Naive thymus-derived CD4-positive, alpha-beta T cell (primary cell): Measurements from ENCODE around the gene FCGR3B. TPM values are rescaled to one million over a fixed set of nuclear protein-coding genes. Genes with fewer than 3 reads are reported as not detected.
"Not testable (repeated sequence)": the region's sequence is repeated elsewhere in the genome, so short reads cannot be mapped to it uniquely, and the experiment has no call there.

Experiments
- ATAC-seq: fragments of 150-1000 bp; cut with Tn5 transposase; 2 replicates; pipeline ENCODE4 v1.10.0; 2021; ENCODE audit warnings: mild to moderate bottlenecking, moderate library complexity
- CTCF ChIA-PET: fragments of 350-600 bp; sonication (Branson Sonifier 250); formaldehyde crosslinking; loops from one replicate; lab custom pipeline; 2021; ENCODE audit warnings: antibody characterized with exemption; lab: Charles Lee
- POLR2A ChIA-PET: fragments of 350-600 bp; sonication (Branson Sonifier 250); formaldehyde crosslinking; loops from one replicate; lab custom pipeline; 2021; ENCODE audit warnings: antibody characterized with exemption, inconsistent platforms; lab: Charles Lee
- DNase-seq, 9 donors: peaks; one replicate each; pipeline versions ENCODE4 v3.0.0 to v3.0.0-alpha.2; 2020 to 2022; ENCODE audit warnings: mixed read lengths in 1 of 9
- H3K27ac ChIP-seq: one replicate; pipeline ENCODE4 v1.7.0; 2013; ENCODE audit warnings: mild to moderate bottlenecking, low read depth, low read length, moderate library complexity
- H3K27me3 ChIP-seq, 2 donors: one replicate each; pipeline ENCODE4 v1.7.0; 2013; ENCODE audit warnings: low read length in 2 of 2, mild to moderate bottlenecking in 2 of 2, moderate library complexity in 2 of 2; ENCODE audit not compliant: control insufficient read depth in 2 of 2, insufficient read depth in 2 of 2
- H3K36me3 ChIP-seq, 3 experiments: 1 replicate in 2 of 3; 2 replicates in 1 of 3; pipeline ENCODE4 v1.7.0; 2013; ENCODE audit warnings: low read length in 3 of 3, mild to moderate bottlenecking in 3 of 3, moderate library complexity in 1 of 3; ENCODE audit not compliant: insufficient read depth in 3 of 3, control insufficient read depth in 2 of 3
- H3K4me1 ChIP-seq, 2 donors: one replicate each; pipeline ENCODE4 v1.7.0; 2013; ENCODE audit warnings: low read length in 2 of 2, mild to moderate bottlenecking in 2 of 2, moderate library complexity in 1 of 2; ENCODE audit not compliant: control insufficient read depth in 2 of 2, insufficient read depth in 2 of 2
- H3K4me3 ChIP-seq: 2 replicates; pipeline ENCODE4 v1.7.0; 2013; ENCODE audit warnings: mild to moderate bottlenecking, low read length
- H3K9me3 ChIP-seq, 3 experiments: 1 replicate in 2 of 3; 2 replicates in 1 of 3; pipeline ENCODE4 v1.7.0; 2013; ENCODE audit warnings: low read length in 3 of 3; ENCODE audit not compliant: control insufficient read depth in 2 of 3
- H3K27ac Mint-ChIP-seq, 9 donors: one replicate each; pipeline ENCODE4 v1.8.0; 2020 to 2022; ENCODE audit warnings: mixed read lengths in 9 of 9, mild to moderate bottlenecking in 8 of 9, moderate library complexity in 5 of 9, inconsistent platforms in 2 of 9
- H3K27me3 Mint-ChIP-seq, 5 donors: one replicate each; pipeline ENCODE4 v1.8.0; 2021 to 2022; ENCODE audit warnings: mixed read lengths in 5 of 5, mild to moderate bottlenecking in 1 of 5
- H3K36me3 Mint-ChIP-seq, 5 donors: one replicate each; pipeline ENCODE4 v1.8.0; 2020 to 2022; ENCODE audit warnings: mixed read lengths in 5 of 5, mild to moderate bottlenecking in 3 of 5, inconsistent platforms in 1 of 5
- H3K4me1 Mint-ChIP-seq, 7 donors: one replicate each; pipeline ENCODE4 v1.8.0; 2020 to 2022; ENCODE audit warnings: mixed read lengths in 7 of 7, mild to moderate bottlenecking in 3 of 7, inconsistent platforms in 1 of 7
- H3K4me3 Mint-ChIP-seq, 10 donors: one replicate each; pipeline ENCODE4 v1.8.0; 2020 to 2022; ENCODE audit warnings: mild to moderate bottlenecking in 10 of 10, mixed read lengths in 10 of 10, moderate library complexity in 6 of 10, inconsistent platforms in 2 of 10
- H3K9me3 Mint-ChIP-seq, 11 donors: one replicate each; pipeline ENCODE4 v1.8.0; 2020 to 2022; ENCODE audit warnings: mixed read lengths in 11 of 11, mild to moderate bottlenecking in 4 of 11, inconsistent platforms in 1 of 11, moderate library complexity in 1 of 11
- intact Hi-C, 2 donors: fragments of 100-400 bp; cut with micrococcal nuclease; formaldehyde crosslinking; loops; one replicate each; pipeline ENCODE4 v1.15.1; 2023
- polyA plus RNA-seq, 2 donors: library from polyadenylated mRNA; unstranded; fragments of 300-500 nt; fragmentation: Illumina TruSeq; gene quantifications; one replicate each; pipeline ENCODE4 v1.2.3, GENCODE V29; 2021
- total RNA-seq, 6 experiments: library from RNA in 5 of 6; stranded (reverse) in 5 of 6; gene quantifications; 1 replicate in 5 of 6; 2 replicates in 1 of 6; pipeline ENCODE4 v1.2.3 and lab custom pipeline; 2021 to 2026

Gene FCGR3B
- total and polyA plus RNA-seq, 7 experiments from 2014 or later: 0.85 to 4.1 TPM; not detected in 5

DNA sequence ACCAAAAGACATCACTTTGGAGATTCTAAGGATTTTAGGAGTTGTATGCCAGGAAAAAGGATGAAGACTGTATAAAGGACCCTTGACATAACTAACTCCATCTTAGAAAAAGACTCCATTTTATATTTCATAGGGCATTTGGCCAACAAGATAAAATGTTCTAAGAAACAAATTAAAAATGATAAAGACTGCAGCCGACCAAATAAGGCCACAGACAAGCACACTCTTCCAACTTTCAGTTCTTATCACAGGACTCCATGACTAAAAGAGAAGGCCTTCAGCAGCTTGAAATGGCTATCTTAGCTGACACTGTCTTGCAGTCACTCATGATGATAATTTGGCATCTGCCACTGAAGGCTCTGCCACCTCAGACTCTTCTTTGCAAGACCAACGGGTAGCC, 8.2 kb upstream of the FCGR3B start:
- H3K9me3 ChIP-seq, H3K27ac Mint-ChIP-seq, POLR2A ChIA-PET, H3K36me3 ChIP-seq, ATAC-seq, CTCF ChIA-PET, H3K4me1 ChIP-seq, H3K9me3 Mint-ChIP-seq, H3K4me3 ChIP-seq, H3K27me3 Mint-ChIP-seq, H3K27me3 ChIP-seq, H3K4me3 Mint-ChIP-seq, DNase-seq, H3K36me3 Mint-ChIP-seq, H3K27ac ChIP-seq, intact Hi-C loops: not testable (repeated sequence)
- H3K4me1 Mint-ChIP-seq: peaks cover 0 to 22% (median 20%) of the 10 kb centered on the region in 7 donors

DNA sequence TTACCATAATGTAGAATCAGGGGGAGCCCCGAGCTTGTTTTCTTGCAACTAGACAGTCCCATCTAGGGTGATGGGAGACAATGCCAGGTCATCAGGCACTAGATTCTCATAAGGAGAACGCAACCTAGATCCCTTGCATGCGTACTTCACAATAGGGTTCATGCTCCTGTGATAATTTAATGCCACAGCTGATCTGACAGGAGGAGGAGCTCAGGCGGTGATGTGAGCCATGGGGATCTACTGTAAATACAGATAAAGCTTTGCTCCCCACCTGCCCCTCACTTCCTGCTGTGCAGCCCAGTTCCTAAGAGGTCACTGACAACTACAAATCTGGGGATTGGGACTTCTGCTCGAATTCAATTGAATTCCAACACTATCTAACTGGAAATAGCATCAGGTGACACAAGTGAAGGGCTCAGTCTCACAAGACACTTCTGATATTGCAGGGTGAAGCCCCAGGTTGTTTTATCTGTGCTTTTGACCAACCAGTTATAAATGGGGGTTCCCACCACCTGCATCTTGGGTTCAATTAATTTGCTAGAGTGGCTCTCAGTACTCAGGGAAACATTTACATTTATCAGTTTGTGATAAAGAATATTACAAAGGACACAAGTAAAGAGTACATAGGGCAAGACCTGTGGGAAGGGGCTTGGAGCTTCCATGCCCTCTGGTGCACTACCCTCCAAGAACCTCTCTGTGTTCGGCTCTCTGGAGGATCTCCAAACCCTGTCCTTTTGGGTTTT, 7.4 kb upstream of the FCGR3B start:
- H3K36me3 Mint-ChIP-seq, intact Hi-C loops, H3K27ac ChIP-seq, H3K4me3 Mint-ChIP-seq, CTCF ChIA-PET, H3K9me3 Mint-ChIP-seq, H3K9me3 ChIP-seq, POLR2A ChIA-PET, H3K4me1 ChIP-seq, DNase-seq, H3K36me3 ChIP-seq, ATAC-seq, H3K27me3 Mint-ChIP-seq, H3K4me3 ChIP-seq, H3K27ac Mint-ChIP-seq, H3K27me3 ChIP-seq: not testable (repeated sequence)
- peaks cover 0 to 22% (median 19%) of the 10 kb centered on the region in 7 donors for H3K4me1 Mint-ChIP-seq

DNA sequence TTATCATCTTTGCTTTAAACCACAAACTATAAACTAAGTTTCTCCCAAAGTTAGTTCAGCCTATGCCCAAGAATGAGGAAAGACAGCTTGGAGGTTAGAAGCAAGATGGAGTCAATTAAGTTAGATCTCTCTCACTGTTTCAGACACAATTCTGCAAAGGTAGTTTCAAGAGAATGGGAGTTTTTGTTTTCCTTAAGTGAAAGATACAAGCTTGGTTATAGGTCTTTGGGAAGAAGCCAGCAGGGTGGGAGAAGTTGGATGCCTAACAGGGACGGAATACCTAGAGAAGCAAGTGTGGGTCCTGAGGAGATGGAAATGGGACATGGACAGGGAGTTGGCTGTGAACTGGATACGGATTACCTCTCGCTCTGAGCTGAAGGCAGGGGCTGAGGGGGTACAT, 6.0 kb upstream of the FCGR3B start:
- H3K36me3 ChIP-seq, ATAC-seq, H3K27me3 ChIP-seq, H3K27me3 Mint-ChIP-seq, CTCF ChIA-PET, H3K4me1 ChIP-seq, H3K9me3 Mint-ChIP-seq, POLR2A ChIA-PET, H3K9me3 ChIP-seq, H3K36me3 Mint-ChIP-seq, intact Hi-C loops, H3K4me3 ChIP-seq, H3K27ac ChIP-seq, DNase-seq: not testable (repeated sequence)
- Mint-ChIP-seq H3K27ac (peak overlapping the region in 3 of 9 donors; percentile 67 to 92 (median 76)), H3K4me1 (peaks cover 0 to 14% (median 10%) of the 10 kb centered on the region in 7 donors), H3K4me3 (peak overlapping the region in 1 of 10 donors; percentile 60)

DNA sequence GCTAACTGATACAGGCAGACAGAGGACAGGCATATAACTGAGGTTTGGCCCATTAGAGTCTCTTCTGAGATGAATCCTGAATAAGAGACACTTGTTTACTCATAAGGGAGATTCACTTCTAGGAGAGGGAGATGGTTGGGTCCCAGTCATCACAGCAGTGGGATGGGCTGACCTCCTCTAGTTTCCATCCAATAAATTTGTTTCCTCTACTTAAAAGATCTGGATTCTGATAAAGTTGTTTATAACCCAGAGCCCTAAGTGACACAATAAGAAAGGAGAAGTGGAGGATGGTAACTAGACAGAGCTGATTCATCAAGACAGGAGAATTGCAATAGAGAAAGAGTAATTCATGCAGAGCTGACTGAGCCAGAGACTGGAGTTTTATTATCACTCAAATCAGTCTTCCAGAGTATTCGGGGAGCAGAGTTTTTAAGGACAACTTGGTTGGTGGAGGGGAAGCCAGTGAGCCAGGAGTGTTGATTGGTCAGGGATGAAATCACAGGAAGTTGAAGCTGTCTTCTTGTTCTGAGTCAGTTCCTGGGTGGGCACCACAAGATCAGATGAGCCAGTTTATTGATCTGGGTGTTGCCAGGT, 5.3 kb upstream of the FCGR3B start:
- not testable (repeated sequence) for H3K9me3 Mint-ChIP-seq
- H3K4me3 Mint-ChIP-seq: peak overlapping the region in 4 of 10 donors; percentile 27 to 74 (median 54)

DNA sequence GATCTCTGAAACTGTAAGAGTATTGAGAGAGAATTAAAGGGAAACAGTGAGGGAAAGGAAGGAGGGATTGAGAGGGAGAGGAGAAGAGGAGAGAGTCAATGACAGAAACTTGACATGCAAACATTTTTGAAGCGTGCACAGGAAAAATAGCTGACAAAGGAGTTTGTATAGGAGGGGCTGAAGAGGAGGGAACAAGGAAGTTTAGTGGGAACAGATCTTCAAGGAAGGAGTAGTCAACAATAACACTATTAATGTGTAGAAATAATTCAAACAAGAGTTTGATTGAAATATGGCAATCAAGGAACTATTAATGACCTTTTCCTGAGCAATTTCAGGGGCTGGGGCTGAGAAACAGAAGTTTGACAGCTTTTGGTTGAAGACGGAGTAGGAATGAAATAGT, 4.0 kb upstream of the FCGR3B start:
- H3K4me1 ChIP-seq, H3K27me3 ChIP-seq, H3K9me3 Mint-ChIP-seq, H3K27ac Mint-ChIP-seq, DNase-seq, ATAC-seq, H3K9me3 ChIP-seq, CTCF ChIA-PET, POLR2A ChIA-PET, intact Hi-C loops, H3K27me3 Mint-ChIP-seq, H3K4me3 Mint-ChIP-seq, H3K36me3 Mint-ChIP-seq, H3K36me3 ChIP-seq, H3K4me3 ChIP-seq, H3K27ac ChIP-seq: not testable (repeated sequence)
- peaks cover 0 to 14% (median 10%) of the 10 kb centered on the region in 7 donors for H3K4me1 Mint-ChIP-seq

More for the DNA sequence above, 5.3 kb upstream of the FCGR3B start:
- H3K36me3 Mint-ChIP-seq, intact Hi-C loops, H3K27ac ChIP-seq, H3K27me3 Mint-ChIP-seq, CTCF ChIA-PET, H3K4me3 ChIP-seq, POLR2A ChIA-PET, H3K27me3 ChIP-seq, H3K36me3 ChIP-seq, DNase-seq, H3K9me3 ChIP-seq, ATAC-seq, H3K4me1 ChIP-seq: not testable (repeated sequence)
- Mint-ChIP-seq H3K27ac (peak overlapping the region in 4 of 9 donors; percentile 56 to 95 (median 69)), H3K4me1 (peaks cover 0 to 14% (median 10%) of the 10 kb centered on the region in 7 donors)

DNA sequence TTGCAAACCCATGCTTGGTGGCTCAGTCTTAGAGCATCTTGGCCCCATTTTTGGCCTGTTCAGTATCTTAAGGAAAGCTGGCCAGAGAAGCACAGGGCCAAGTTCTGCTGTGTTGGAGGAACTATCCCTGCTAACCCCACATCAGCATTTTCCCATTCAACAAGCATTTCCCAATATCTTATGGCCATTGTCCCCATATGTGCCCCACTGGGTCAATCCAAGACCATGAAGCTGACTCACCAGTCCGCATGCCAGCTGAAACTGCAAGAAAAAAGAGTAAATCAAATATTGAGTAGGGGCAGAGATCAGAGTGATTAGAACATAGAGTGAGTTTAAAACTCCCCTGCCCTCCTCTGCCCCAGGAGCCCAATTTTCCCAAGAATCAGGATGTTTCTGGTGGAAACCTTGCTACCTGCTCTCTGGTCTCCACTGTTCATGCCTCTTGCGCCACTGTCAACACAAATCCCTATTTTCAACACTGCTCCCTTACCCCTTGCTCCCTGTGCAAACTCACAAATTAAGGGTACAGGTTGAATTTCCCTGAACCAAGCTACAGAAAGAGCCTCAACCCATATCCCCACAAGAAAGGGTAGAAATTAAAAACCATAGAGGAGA, 741 bp downstream of the FCGR3B start:
- H3K9me3 Mint-ChIP-seq, POLR2A ChIA-PET, H3K27ac ChIP-seq, H3K27ac Mint-ChIP-seq, CTCF ChIA-PET, H3K4me3 ChIP-seq, intact Hi-C loops, H3K4me1 Mint-ChIP-seq, DNase-seq, H3K9me3 ChIP-seq, H3K27me3 Mint-ChIP-seq, H3K36me3 Mint-ChIP-seq, H3K27me3 ChIP-seq, H3K4me1 ChIP-seq, H3K36me3 ChIP-seq, H3K4me3 Mint-ChIP-seq, ATAC-seq: not testable (repeated sequence)
